Transverse colon (tissue), 4 donors: ENCODE results near the gene GRIN2A. TPM values are rescaled to one million over a fixed set of nuclear protein-coding genes. Genes with fewer than 3 reads are reported as not detected.

Experiments
- DNase-seq: peaks from one replicate; pipeline ENCODE4 v3.0.0-alpha.2; 2019
- H3K27ac ChIP-seq, 4 donors: fragments of 200-600 bp; sonication (generic); 2 replicates each; pipeline ENCODE4 v1.5.1; 2016 to 2018; ENCODE audit warnings: inconsistent platforms in 4 of 4
- H3K27me3 ChIP-seq: fragments of 200-600 bp; sonication (generic); 2 replicates; pipeline ENCODE4 v1.5.1; 2017; ENCODE audit warnings: inconsistent platforms
- H3K36me3 ChIP-seq, 4 donors: fragments of 200-600 bp; sonication (generic); 2 replicates each; pipeline ENCODE4 v1.5.1; 2017 to 2019; ENCODE audit warnings: inconsistent platforms in 4 of 4
- H3K4me1 ChIP-seq, 4 donors: fragments of 200-600 bp; sonication (generic); 2 replicates each; pipeline ENCODE4 v1.5.1; 2017 to 2020; ENCODE audit warnings: inconsistent platforms in 4 of 4
- H3K4me3 ChIP-seq, 4 donors: fragments of 200-600 bp; sonication (generic); 1 replicate in 1 of 4; 2 replicates in 3 of 4; pipeline versions ENCODE4 v1.5.1 to v1.6.1; 2017 to 2019; ENCODE audit warnings: inconsistent platforms in 4 of 4
- H3K9me3 ChIP-seq, 2 donors: fragments of 200-600 bp; sonication (generic); 2 replicates each; pipeline ENCODE4 v1.5.1; 2017 to 2019; ENCODE audit warnings: inconsistent platforms in 2 of 2
- EP300 ChIP-seq: sonication (generic); formaldehyde crosslinking; IDR thresholded peaks from one replicate; pipeline ENCODE4 v1.6.1; 2017; ENCODE audit warnings: antibody characterized with exemption, low read depth
- POLR2A ChIP-seq: fragments of 450-650 bp; IDR thresholded peaks from one replicate; pipeline ENCODE4 v1.6.1; 2016; ENCODE audit warnings: antibody characterized with exemption, mild to moderate bottlenecking, moderate library complexity
- POLR2AphosphoS5 ChIP-seq, 3 donors: sonication (generic); formaldehyde crosslinking; IDR thresholded peaks; one replicate each; pipeline ENCODE4 v1.6.1; 2016; ENCODE audit warnings: antibody characterized with exemption in 3 of 3
- WGBS, 2 donors: methylation state at CpG; one replicate each; pipeline ENCODE4 v1.1.5; 2018; ENCODE audit warnings: low coverage in 1 of 2; 5-methylcytosine and 5-hydroxymethylcytosine counted together
- in situ Hi-C, 4 donors: fragments of 200-750 bp; cut with MboI; loops; one replicate each; pipeline versions ENCODE4 v1.15.0 to v1.15.1; 2017; ENCODE audit warnings: low sequenced_read_pairs in 3 of 4, low pct_ligation_motif_present in 1 of 4, low pct_unique_long_range_greater_than_20kb in 1 of 4
- intact Hi-C: fragments of 100-400 bp; cut with DNase I; formaldehyde crosslinking; loops from one replicate; pipeline ENCODE4 v1.15.1; 2023; ENCODE audit warnings: low total_unique reads
- total RNA-seq, 4 donors: library from RNA; depleted of rRNA; stranded (reverse); fragments of >200 nt; gene quantifications; one replicate each; pipeline ENCODE4 v1.1.0, GENCODE V29; 2016
- TF ChIP-seq, protein P1 (sequence below), 5 experiments: fragments of 200-600 bp in 3 of 5; fragments of 450-650 bp in 2 of 5; sonication (generic) in 3 of 5; IDR thresholded peaks; 1 replicate in 2 of 5; 2 replicates in 3 of 5; pipeline ENCODE4 v1.5.1; 2016 to 2017; ENCODE audit warnings: antibody characterized with exemption in 5 of 5, inconsistent platforms in 3 of 5, mild to moderate bottlenecking in 2 of 5, moderate library complexity in 1 of 5

The GRIN2A gene
- total RNA-seq, 4 donors from 2014 or later: 0.14 to 0.37 (median 0.18) TPM

DNA sequence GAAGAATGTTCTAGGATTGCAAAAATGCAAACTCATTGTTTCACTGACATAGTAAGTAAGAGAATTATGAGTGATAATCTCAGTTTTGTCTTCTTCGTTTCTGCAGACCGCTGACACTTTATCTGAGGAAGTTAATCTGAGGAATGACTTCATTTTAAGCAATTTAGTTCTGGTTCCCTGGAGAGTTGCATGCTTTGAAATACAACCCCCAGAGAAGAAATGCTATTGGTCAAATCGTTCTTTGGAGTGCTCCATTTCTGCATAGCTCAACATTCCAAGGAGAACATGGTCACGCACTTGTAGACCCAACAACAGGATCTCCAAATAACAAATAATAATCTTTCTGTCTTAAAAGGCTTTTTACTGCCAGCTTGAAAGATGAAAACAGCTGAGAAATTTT is 427.1 kb downstream of the GRIN2A start:
- H3K4me3 ChIP-seq: no peak overlapping the region
- H3K36me3 ChIP-seq: no peaks in the 10 kb centered on the region
- in situ Hi-C loops: no loop called here
- H3K27me3 ChIP-seq: no peaks in the 10 kb centered on the region
- intact Hi-C loops: loop anchor here (5.0 kb wide), 1 partner anchor 977 kb away; no protein-coding TSS in a partner anchor
- H3K9me3 ChIP-seq: no peaks in the 10 kb centered on the region
- DNase-seq: no peak
- no peak overlapping the region for H3K27ac ChIP-seq
- TF ChIP-seq EP300 (no peak), POLR2A (no peak), POLR2AphosphoS5 (IDR thresholded peaks at IDR 0.05) (no peak)
- TF ChIP-seq, protein P1, sequence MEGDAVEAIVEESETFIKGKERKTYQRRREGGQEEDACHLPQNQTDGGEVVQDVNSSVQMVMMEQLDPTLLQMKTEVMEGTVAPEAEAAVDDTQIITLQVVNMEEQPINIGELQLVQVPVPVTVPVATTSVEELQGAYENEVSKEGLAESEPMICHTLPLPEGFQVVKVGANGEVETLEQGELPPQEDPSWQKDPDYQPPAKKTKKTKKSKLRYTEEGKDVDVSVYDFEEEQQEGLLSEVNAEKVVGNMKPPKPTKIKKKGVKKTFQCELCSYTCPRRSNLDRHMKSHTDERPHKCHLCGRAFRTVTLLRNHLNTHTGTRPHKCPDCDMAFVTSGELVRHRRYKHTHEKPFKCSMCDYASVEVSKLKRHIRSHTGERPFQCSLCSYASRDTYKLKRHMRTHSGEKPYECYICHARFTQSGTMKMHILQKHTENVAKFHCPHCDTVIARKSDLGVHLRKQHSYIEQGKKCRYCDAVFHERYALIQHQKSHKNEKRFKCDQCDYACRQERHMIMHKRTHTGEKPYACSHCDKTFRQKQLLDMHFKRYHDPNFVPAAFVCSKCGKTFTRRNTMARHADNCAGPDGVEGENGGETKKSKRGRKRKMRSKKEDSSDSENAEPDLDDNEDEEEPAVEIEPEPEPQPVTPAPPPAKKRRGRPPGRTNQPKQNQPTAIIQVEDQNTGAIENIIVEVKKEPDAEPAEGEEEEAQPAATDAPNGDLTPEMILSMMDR (IDR thresholded peaks at IDR 0.05): no peak
- 59 to 71% methylated on average over 4 of the region's 4 CpGs for WGBS, 2 donors
- H3K4me1 ChIP-seq: no peaks in the 10 kb centered on the region

- Histone ChIP-seq H3K27ac (no peak overlapping the region), H3K9me3 (no peaks in the 10 kb centered on the region), H3K36me3 (no peaks in the 10 kb centered on the region), H3K4me3 (no peak overlapping the region), H3K4me1 (no peaks in the 10 kb centered on the region), H3K27me3 (no peaks in the 10 kb centered on the region)
- in situ Hi-C loops: no loop called here
- TF ChIP-seq, protein P1 (IDR thresholded peaks at IDR 0.05): no peak
- TF ChIP-seq EP300 (no peak), POLR2AphosphoS5 (IDR thresholded peaks at IDR 0.05) (no peak), POLR2A (no peak)
- DNase-seq: no peak
- intact Hi-C loops: no loop called here
Observed at GRCh38 chr16:9741776-9742175, 440.5 kb downstream of the GRIN2A start.

DNA sequence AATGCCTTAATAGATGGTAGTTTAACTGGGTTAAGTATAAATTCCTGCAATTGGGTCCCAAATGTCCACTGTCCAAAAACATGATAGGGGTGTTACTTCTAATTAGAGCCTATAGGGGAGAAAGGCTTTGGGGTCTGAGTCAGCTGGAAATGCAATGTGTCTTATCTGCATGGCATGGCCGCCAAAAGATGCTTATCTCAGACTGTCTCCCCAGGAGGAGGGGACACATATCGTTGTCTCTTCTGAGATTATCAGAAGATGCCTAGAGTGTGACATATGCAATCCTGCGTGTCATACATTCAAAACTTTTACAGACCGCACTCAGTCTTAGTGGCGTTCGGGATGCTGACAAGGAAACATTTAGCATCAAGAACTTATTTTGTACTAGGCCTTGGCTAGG is 442.9 kb downstream of the GRIN2A start:
- no peaks in the 10 kb centered on the region for H3K27me3 ChIP-seq
- no peak overlapping the region for H3K4me3 ChIP-seq
- intact Hi-C loops: no loop called here
- TF ChIP-seq EP300: no peak
- TF ChIP-seq, protein P1 (IDR thresholded peaks at IDR 0.05): no peak
- TF ChIP-seq POLR2A: no peak
- no peak for TF ChIP-seq POLR2AphosphoS5 (IDR thresholded peaks at IDR 0.05)
- no peaks in the 10 kb centered on the region for H3K36me3 ChIP-seq
- in situ Hi-C loops: no loop called here
- no peaks in the 10 kb centered on the region for H3K4me1 ChIP-seq
- DNase-seq: no peak
- no peak overlapping the region for H3K27ac ChIP-seq
- H3K9me3 ChIP-seq: no peaks in the 10 kb centered on the region
- WGBS, 2 donors: 88 to 91% methylated on average over 6 of the region's 6 CpGs

GRCh38 chr16:9738690-9739089 is 443.5 kb downstream of the GRIN2A start:
- no peak for DNase-seq
- TF ChIP-seq, protein P1 (IDR thresholded peaks at IDR 0.05): no peak
- TF ChIP-seq POLR2AphosphoS5 (IDR thresholded peaks at IDR 0.05): no peak
- TF ChIP-seq POLR2A: no peak
- TF ChIP-seq EP300: no peak
- Histone ChIP-seq H3K36me3 (no peaks in the 10 kb centered on the region), H3K9me3 (no peaks in the 10 kb centered on the region), H3K4me1 (no peaks in the 10 kb centered on the region), H3K27me3 (no peaks in the 10 kb centered on the region), H3K4me3 (no peak overlapping the region), H3K27ac (no peak overlapping the region)
- in situ Hi-C loops: no loop called here
- WGBS, 2 donors: 79 to 80% methylated on average over 1 to 6 of the region's 6 CpGs
- intact Hi-C loops: no loop called here
